DLD1 (cell line): Measurements from ENCODE around the gene PDHX.
"Not testable (repeated sequence)": the region's sequence is repeated elsewhere in the genome, so short reads cannot be mapped to it uniquely, and the experiment has no call there.

Source experiments
- in situ Hi-C: cut with HindIII; loops from 2 replicates; pipeline ENCODE4 v1.10.0; 2017; ENCODE audit warnings: low sequenced_read_pairs

PDHX gene

DNA sequence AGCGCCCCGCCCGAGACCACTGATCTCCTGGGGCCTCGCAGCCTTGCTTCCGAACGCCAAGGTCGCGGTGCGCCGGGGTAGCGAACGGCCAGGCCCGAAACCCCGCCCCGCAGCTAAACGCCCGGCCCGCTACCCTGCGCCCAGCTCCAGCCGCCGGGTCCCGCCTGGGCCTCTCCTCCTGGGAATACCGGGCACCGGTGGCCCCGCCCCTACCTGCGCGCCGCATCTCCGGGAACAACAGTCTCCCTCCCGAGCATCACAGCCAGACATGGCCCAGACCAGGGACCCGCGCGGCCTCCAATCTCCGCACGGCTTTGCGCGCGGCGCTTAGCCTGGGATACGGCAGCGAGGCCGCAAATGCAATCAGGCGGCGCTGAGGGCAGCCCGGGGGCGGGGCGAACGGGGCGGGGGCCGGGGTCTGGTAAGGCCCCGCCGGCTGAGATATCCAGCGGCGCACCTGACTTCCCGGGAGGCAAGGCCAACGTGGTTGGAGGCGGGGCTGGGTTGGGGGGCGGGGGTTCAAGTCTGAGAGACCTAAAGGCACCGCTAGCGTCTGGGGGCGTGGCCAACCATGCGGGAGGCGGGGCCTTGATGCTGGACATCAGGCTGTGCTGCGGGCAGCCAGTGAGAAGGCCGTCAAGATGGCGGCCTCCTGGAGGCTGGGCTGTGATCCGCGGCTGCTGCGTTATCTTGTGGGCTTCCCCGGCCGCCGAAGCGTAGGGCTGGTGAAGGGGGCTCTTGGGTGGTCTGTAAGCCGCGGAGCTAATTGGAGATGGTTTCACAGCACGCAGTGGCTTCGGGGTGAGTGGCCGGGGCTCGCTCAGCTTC is at the start of gene PDHX, which contains the start of gene APIP:
PDHX (plus strand) TSS at position 604 of the 828 bp plus-strand sequence; CDS start at position 642, 38 bp downstream.
APIP (minus strand) TSS at position 365 of the 828 bp plus-strand sequence; CDS start at position 270, 95 bp downstream.
- in situ Hi-C loops, result no loop called here

DNA sequence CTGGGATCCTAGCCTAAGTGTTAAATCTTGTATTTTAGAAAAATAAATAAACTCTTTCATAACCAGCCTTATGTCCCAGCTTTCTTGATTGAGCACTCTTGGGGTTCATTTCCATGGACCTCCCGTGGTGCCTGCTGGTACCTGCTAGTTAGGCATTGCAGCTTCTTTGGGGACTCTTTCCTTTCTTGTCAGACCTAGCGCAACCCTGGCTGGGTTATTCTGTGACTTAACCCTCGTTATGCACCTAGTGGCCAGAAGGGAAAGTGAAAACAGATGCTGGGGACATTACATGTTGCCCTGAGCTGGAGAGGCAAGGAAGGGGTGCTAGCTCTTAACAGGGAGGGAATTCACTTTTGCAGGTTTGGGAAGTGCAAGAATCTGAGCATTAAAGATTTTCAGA is 47.0 kb upstream of the PDHX start:
- in situ Hi-C loops, result no loop called here

DNA sequence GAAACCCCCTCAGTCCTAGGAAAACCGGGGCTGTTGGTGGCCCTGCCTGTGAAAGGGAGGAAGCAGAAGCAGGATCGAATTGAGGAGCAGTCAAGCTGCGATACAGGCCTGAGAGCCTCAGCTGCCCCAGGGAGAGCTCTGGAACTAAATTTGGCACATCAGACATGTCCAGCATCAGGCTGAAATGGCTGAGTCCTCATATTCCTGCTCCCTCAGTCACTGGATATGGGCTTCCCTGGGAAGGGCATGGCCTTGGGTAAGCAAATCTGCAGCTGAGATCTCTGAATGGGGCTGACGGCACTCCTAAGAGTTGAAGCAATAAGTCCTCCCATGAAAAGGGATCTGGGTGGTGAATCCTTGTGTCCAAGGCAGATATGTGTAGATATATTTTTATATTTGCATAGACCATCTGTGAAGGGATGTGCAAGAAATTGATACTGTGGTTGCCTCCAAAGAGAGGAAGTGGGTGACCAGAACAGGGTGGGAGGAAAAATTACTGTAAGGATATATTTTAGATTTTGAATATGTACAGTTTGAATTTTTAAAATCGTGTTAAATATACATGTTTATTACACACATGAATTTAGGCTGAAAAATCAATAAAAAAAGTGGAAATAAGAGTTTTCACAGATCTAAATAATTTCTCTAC is 45.7 kb upstream of the PDHX start:
- in situ Hi-C loops, result no loop called here

- in situ Hi-C loops, result no loop called here
These were observed 42.2 kb upstream of the PDHX start for GRCh38 chr11:34874202-34874601.

DNA sequence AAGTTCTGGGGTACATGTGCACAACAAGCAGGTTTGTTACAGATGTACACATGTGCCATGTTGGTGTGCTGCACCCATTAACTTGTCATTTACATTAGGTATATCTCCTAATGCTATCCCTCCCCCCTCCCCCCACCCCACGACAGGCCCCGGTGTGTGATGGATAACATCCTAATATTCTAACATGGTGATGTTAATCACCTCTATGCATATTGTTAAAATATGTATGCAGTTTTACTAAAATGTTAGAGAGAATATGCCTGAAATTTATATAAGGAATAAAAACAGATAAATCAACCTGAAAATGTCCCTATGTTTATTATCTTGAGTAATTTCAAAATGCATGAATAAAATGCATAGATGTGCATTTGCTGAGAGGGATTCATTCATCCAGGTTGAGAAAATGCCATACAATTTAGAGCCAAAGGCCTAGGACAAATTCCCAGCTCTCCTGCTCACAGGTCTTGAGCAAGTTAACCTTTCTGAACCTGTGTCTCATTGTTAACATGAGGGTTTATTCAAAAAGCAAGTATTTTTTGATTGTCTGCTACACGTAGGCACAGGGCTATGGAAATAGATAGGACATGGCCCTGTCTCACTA is 38.9 kb upstream of the PDHX start:
- in situ Hi-C loops, result loop anchor here (5.0 kb wide), 1 partner anchor 290 kb away; no protein-coding TSS in a partner anchor

DNA sequence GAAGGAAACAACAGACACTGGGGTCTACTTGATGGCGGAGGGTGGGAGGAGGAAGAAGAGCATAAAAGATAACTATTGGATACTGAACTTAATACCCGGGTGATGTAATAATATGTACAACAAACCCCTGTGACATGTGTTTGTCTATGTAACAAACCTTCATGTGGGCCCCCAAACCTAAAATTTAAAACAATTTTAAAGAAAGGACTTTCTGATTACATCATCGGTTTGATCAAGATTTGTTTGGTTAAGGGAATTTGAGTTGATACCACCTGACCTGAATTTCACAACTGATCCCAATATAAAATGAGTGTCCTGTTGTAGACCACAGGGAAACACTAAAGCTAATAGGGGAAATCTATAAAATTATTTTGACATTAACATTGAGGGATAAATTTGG is 34.5 kb upstream of the PDHX start:
- in situ Hi-C loops, result no loop called here

- in situ Hi-C loops, result no loop called here
These were observed 29.8 kb upstream of the PDHX start for GRCh38 chr11:34886609-34887008.

DNA sequence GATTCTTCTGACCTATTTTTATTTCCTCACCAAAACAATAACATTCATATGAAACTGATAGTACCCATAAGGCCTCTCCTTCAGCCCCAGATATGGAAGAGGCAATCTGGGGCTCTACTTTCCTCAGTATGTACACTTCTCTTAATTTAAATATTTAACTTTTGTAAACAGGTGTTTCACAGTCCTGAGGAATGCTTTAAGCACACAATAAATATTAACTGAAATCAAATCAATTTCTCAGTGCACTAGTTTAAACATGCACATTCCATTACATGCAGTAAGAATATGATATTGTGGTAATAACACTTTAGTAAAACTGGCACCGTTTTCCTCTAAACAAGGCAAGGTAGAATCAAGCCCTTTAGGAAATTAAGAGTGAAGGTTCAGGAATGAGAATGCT is 29.2 kb upstream of the PDHX start:
- in situ Hi-C loops, result no loop called here

GRCh38 chr11:34890089-34890488 is 26.3 kb upstream of the PDHX start:
- in situ Hi-C loops, result no loop called here

- in situ Hi-C loops, result no loop called here
These were observed 25.6 kb upstream of the PDHX start for GRCh38 chr11:34890812-34891211.

GRCh38 chr11:34891611-34892010 is 24.8 kb upstream of the PDHX start:
- in situ Hi-C loops, result no loop called here

DNA sequence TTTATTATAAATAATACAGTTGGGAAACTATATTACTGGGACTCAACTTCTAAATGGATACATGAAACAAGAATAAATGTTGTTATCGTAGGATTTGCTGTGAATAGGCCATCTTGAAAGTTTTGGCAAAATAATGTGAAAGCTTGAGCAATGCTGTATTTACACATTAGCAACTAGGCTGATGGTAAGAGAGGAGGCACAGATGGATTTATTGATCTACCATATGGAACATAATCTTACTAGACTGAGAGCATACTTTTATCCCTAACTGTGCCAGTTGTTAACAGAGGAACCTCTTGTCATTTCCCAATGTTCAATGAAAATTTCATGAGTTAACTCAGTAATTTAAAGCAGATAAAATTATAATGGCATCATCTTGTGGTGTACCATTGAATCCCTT is 23.0 kb upstream of the PDHX start:
- in situ Hi-C loops, result no loop called here

- in situ Hi-C loops, result not testable (repeated sequence)
These were observed 20.2 kb upstream of the PDHX start for GRCh38 chr11:34896191-34896590.

DNA sequence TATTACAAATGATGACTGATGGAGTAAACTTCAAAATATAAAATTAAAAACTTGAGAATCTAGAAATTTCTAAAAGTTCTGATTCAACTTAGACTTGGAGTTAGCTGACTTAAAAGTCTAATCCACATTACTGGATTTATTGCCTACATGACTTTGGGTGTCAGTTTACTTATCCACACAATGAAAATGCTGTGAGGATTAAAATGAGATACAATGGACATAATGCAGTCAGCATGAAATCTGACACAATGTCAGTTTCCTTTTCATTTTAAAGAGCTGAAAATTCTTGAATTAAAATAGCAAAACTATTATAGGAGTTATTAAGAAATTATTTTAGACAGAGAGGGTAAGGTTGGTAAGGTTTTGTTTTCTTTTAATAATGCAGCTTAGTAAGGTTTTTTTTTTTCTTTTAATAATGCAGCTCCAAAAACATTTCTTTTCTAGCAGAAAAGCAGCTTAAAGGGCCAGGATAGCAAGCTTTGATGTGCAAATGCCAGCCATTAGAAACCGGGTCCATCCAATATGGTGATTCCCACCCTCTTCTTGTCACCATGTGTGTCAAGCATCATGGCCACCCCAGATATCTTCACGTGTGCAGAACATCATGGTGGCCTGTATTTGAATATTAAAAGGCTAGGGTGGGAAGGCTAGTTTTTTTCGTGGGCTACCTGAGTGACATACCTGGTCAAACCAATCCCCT is 19.1 kb upstream of the PDHX start:
- in situ Hi-C loops, result no loop called here

GRCh38 chr11:34898474-34898873 is 17.9 kb upstream of the PDHX start:
- in situ Hi-C loops, result no loop called here

DNA sequence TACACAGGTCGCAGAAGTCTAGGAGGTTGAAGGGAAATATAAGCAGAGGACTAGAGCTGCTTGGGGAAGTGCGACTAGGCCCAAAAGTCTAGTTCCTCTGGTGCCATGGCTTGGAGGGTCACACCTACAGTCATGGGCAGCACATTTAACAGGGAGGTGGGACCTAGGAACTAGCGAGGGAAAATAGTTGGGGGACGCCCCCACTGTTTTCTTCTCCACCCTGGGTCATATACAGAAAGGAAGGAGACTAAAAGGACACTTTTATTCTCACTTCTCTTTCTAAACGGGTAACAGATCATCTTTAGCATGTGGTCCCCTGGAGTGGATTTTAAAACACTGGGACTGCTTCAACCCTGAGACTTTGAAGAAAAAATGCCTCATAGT is 16.8 kb upstream of the PDHX start:
- in situ Hi-C loops, result loop anchor here (5.0 kb wide), 1 partner anchor 312 kb away; no protein-coding TSS in a partner anchor

DNA sequence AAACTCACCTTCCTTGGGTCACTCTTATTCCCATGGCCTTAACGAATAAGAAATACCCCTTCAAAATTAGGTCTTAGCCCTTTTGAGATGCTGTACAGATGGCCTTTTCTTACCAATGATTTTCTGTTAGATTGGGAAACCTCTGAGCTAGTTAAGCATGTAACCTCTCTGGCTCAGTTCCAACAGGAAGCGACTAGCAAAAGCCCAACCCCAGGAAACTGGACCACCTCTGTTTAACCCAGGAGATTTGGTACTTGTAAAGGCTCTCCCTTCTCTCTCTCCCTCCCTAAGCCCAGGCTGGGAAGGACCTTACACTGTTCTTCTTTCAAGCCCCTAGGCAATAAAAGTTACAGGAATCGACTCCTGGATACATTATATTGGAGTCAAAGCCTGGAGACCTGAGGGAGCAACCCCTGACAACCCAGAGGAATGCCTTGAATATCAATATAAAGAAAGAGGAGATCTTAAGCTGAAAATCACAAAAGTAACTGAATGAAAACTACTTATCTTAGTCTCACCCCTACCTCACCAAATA is 11.9 kb upstream of the PDHX start:
- in situ Hi-C loops, result loop anchor here (5.0 kb wide), 1 partner anchor 317 kb away; no protein-coding TSS in a partner anchor

- in situ Hi-C loops, result no loop called here
These were observed 10.8 kb upstream of the PDHX start for GRCh38 chr11:34905666-34906065.

DNA sequence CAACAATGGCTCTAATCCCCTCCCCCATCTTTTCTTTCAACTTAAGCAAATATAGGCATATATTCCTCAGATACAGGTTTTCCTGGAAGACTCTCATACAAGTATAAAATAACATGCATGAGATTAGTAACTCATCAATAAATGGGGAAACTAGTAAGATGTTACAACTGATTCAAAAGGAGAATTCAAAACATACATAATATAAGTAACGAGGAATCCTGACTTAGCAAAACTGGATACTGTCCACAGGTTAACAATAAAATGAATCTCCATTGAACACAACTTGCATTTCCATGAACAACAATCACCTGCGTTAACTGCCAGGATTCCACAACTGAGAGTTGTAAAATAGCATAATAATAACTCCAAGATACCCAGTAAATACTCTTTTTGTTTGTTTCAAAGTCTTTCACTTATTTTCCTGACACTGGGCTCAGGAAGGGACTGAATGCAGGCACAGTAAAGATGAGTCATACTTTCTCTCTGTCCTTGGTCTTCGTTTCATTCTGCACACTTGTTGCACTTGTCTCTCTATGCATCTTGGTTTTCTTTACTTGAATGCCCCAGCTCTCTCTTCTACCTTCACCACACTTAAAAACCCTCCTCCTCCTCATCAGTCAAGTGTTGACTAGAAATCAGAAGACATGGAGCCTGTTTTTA is 8.4 kb upstream of the PDHX start:
- in situ Hi-C loops, result no loop called here

- in situ Hi-C loops, result no loop called here
These were observed 7.0 kb upstream of the PDHX start for GRCh38 chr11:34909415-34909814.
